HG03097 (cell line): ENCODE measurements around the gene RPL36.
"Not testable (repeated sequence)": the region's sequence is repeated elsewhere in the genome, so short reads cannot be mapped to it uniquely, and the experiment has no call there.

ENCODE experiments used
- ATAC-seq: cut with Tn5 transposase; IDR thresholded peaks from one replicate; pipeline ENCODE4 v1.9.1; 2021; ENCODE audit not compliant: unreplicated experiment, low FRiP score

Gene RPL36

GRCh38 chr19:5688262-5688881, 1.7 kb upstream of the RPL36 start:
- not testable (repeated sequence) for ATAC-seq

DNA sequence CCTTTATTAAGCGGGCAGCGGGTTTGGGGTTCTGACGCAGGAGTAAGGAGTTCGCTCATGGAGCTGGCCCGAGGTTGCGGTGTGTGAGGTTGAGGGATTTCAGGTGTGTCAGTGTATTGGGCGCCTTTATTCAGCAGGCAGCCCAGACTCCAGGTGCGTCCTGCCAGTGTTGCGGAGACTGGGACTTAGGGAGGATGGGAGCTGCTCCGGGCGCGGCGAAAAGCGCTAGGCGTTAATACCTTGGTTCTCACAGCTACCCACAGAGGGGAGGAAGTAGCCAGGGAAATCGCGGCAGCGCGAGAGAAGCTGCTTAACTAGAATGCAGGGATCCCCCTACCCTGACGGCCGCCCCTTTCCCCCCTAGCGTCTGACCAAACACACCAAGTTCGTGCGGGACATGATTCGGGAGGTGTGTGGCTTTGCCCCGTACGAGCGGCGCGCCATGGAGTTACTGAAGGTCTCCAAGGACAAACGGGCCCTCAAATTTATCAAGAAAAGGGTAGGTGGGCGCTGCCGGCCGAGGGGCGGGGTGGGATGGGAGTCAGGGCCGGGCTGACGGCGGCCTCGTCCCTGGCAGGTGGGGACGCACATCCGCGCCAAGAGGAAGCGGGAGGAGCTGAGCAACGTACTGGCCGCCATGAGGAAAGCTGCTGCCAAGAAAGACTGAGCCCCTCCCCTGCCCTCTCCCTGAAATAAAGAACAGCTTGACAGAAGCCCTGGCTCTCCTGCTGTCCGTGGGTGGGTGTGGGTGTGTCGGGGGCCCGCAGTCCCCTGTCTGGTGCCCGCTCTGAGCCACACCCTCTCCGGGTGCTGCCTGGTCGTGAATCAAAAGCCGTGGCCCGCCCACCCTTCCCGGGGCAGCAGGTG, 1.1 kb downstream of the RPL36 start:
- ATAC-seq = no peak

GRCh38 chr19:5691822-5692722, 2.0 kb downstream of the RPL36 start:
- ATAC-seq = no peak

DNA sequence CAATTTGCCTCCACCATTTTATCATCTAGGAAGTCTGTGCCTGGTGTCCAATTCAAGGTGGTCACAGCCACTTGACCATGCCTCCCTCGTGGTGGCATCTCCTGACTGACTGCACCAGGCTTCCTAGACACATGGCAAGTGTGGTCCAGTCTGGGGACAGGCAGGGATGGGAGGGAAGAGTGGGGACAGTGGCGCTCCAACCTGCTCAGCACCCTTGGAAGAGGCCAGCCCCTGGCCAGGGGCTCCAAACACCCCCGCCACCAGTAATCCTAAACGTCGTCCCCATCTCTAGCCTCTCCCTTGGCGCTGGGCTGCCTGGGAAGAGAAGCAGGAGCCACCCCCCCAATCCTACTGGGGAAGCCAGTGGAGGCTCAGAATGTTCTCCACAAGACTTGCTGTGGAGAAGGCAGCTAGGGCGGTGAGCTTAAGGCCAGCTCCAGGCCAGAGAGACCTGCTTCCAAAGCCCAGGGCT, 2.7 kb downstream of the RPL36 start:
- ATAC-seq = no peak

DNA sequence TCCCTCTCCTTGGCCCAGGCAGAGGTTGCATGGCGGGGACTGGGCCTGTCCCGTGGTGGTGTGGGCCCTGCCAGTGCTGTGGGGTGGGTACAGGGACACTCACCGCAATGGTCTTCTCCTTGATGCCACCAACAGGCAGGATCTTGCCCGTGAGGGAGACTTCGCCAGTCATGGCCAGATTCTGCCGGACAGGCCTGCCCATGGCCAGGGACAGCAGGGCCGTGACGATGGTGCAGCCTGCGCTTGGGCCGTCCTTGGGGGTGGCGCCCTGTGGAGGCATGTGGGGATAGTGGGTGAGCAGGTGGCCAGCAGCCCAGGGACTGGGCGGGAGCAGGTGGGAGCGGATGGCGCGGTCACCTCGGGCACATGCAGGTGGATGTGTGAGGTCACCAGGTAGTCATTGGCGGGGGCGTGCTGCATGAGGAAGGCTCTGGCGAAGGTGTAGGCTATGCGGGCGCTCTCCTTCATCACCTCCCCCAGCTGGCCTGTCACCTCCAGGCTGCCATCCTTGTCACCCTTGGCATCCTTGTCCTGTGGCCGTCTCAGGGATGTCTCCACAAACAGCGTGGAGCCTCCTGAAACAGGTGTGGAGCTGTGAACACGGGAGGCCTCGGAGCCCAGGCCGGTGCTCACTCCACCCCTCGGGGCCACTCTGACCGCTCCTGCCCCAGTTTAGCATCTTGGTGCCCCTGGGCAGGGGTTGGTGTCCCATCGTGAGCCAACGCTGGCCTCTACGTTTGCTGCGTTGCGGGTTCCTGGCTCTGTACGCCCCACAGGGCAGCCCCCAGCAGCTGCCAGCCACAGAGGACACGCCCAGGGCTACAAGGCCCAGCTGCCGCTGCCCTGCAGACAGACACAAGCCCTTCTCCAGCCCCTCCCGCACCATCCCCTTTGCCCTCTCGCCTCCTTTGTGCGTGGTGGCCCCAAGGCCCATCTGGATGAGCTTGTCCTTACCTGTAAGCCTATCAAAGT, 3.4 kb downstream of the RPL36 start:
- ATAC-seq = no peak

- ATAC-seq = no peak
These were observed 4.3 kb downstream of the RPL36 start for GRCh38 chr19:5694167-5694955.

DNA sequence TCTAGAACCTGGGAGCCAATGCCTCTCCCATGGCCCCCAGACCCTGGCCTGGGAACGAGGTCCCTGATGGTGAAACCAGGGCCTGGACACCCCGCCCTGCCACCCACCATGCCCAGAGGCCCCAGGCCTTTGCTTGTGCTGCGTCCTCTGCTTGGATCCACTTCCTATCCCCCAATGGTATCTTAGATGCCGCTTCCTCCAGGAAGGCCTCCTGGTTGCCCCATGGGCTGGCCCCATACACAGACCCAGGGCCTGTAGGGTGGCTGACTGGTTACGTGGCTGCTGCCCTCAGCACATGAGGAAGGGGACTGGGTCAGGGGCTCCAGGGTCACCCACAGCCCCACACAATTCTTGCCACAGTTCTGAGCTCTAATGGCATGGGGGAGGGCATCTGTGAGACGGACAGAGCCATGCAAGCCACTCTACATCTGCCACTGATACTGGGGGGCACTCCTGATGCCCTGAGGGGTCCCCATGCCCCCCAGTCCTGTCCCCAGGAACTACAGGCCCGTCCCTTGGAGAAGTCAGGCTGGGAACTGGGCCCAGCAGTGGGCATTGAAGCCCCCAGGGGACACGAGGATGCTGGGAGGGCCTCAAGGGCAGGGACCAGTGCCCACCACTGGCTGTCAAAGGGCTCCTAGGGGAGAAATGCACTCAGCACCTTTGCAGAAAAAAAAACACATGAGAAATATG, 5.0 kb downstream of the RPL36 start:
- ATAC-seq = no peak

DNA sequence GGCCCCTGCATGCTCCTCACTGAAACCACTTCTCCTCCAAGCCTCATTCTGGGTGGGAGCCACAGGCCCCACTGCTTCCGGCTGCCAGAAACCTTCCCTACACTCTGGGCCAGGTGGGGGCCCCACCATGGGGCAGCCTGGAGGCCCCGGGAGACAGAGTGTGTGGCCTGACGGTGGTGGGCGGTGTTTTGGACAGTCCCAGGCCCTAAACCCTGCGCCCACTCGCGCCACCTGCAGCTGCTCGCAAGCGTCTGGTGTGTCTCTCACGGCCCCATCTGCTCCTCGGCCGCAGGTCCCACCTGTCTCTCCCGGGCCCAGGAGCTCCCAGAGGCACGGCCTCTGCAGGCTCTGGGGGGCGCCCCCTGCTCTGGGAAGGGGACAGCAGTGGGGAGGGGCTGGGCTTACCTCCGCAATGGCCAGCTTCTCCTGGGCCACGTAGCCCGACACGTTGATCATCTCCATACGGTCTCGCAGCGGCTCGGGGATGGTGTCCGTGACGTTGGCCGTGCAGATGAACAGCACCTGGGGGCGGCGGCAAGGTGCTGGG, 5.6 kb downstream of the RPL36 start:
- ATAC-seq = no peak

- no peak for ATAC-seq
These were observed 6.3 kb downstream of the RPL36 start for GRCh38 chr19:5696196-5697021.

DNA sequence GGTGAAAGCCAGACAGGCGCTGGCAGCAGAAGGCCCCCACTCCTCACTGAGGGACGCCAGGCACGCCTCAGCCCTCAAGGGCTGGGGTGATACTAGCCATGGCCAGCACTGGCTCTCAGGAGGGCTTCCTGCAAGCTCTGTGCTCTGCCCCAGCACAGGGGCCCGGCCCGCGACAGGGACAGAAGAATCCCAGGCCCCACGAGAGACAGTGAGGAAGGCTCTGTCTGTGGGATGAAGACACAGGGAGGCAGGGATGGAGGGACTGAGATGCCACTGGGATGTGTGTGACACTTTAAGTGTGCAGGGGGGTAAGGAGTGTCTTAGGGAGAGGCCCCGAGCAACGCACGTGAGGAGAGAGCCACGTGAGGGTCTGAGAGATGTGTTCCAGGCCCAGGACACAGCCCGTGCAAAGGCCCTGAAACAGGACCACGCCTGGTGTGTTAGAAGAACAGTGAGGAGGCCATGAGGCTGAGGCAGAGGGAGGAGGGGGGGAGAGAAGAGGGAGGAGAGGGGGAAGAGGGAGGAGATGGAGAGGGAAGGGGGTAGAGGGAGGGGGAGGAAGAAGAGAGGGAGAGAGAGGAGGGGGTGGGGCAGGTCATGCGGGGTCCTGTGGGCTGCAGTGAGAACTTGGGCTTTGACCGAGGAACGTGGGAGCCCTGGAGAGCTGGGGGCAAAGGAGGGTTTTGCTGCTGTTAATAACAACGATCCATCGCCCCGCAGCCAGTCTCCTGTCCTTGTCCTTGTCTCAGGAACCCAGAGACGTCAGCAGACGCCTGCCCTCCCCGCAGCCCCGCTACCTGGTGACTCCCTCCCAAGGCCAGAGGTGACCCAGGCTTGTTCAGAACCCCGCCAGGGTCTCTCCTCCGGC, 7.2 kb downstream of the RPL36 start:
- no peak for ATAC-seq

GRCh38 chr19:5697890-5698634, 8.0 kb downstream of the RPL36 start:
- no peak for ATAC-seq

GRCh38 chr19:5698635-5699422, 8.7 kb downstream of the RPL36 start:
- no peak for ATAC-seq

GRCh38 chr19:5700455-5701092, 10.5 kb downstream of the RPL36 start:
- ATAC-seq = no peak

DNA sequence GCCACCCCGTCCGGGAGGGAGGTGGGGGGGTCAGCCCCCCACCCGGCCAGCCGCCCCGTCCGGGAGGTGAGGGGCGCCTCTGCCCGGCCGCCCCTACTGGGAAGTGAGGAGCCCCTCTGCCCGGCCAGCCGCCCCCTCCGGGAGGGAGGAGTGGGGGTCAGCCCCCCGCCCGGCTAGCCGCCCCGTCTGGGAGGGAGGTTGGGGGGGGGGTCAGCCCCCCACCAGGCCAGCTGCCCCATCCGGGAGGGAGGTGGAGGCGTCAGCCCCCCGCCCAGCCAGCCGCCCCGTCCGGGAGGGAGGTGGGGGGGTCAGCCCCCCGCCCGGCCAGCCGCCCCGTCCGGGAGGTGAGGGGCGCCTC, 11.9 kb downstream of the RPL36 start:
- not testable (repeated sequence) for ATAC-seq
